Sigmoid colon (tissue), 4 donors: ENCODE results near the gene C4orf54.

Experiments used
- CTCF ChIP-seq, 4 experiments: fragments of 450-650 bp in 3 of 4; fragments of 200-600 bp in 1 of 4; IDR thresholded peaks; one replicate each; pipeline ENCODE4 v1.5.1; 2016 to 2019; ENCODE audit warnings: antibody characterized with exemption in 4 of 4, mild to moderate bottlenecking in 3 of 4, moderate library complexity in 2 of 4
- EP300 ChIP-seq, 4 donors: sonication (generic); formaldehyde crosslinking; IDR thresholded peaks; one replicate each; pipeline ENCODE4 v1.6.1; 2017; ENCODE audit warnings: antibody characterized with exemption in 4 of 4
- POLR2A ChIP-seq, 2 donors: fragments of 450-650 bp; IDR thresholded peaks; one replicate each; pipeline ENCODE4 v1.6.1; 2016; ENCODE audit warnings: antibody characterized with exemption in 2 of 2, mild to moderate bottlenecking in 2 of 2, moderate library complexity in 2 of 2

- no peak for TF ChIP-seq CTCF (IDR thresholded peaks at IDR 0.05)
- no peak for TF ChIP-seq EP300 (IDR thresholded peaks at IDR 0.05)
- no peak for TF ChIP-seq POLR2A (IDR thresholded peaks at IDR 0.05)
These were observed 7.1 kb upstream of the C4orf54 start for GRCh38 chr4:99664716-99665115.
